ENCODE data around the gene APEX2. TPM values are rescaled to one million over a fixed set of nuclear protein-coding genes. Genes with fewer than 3 reads are reported as not detected.
"Not testable (repeated sequence)": the region's sequence is repeated elsewhere in the genome, so short reads cannot be mapped to it uniquely, and the experiment has no call there.

The APEX2 gene
- total RNA-seq: 10 to 100 TPM in 1 of 2 donors, 1 to 10 TPM in 1; 8.5 to 10.5 TPM
- long read RNA-seq, donor 1, partial matches to known transcripts: 0 of 3 reads
- long read RNA-seq, donor 1, other reads (novel, unspliced or antisense): 0 of 3 reads
- long read RNA-seq, donor 2, transcript APEX2-201 (6 exons, 3,245 nt): major isoform, 17 of 21 reads
- long read RNA-seq, donor 2, partial matches to known transcripts: 3 of 21 reads
- long read RNA-seq, donor 2, other reads (novel, unspliced or antisense): 0 of 21 reads

- DNase-seq (ENCODE audit: low spot score): peak; percentile 97
- intact Hi-C loops (cut with DNase I): no loop called here
Measured at GRCh38 chrX:54999717-55000598, at the start of gene APEX2. Gene APEX2, plus strand, starts transcription at chrX:55000363. Its CDS starts 60 bp downstream, at chrX:55000423.

GRCh38 chrX:54950730-54951375, 49.3 kb upstream of the APEX2 start:
- intact Hi-C loops (cut with DNase I): no loop called here
- no peak for DNase-seq (ENCODE audit: low spot score)

GRCh38 chrX:54961750-54962149, 38.4 kb upstream of the APEX2 start:
- no peak for DNase-seq (ENCODE audit: low spot score)
- intact Hi-C loops (cut with DNase I): no loop called here

- intact Hi-C loops (cut with DNase I): no loop called here
- no peak for DNase-seq (ENCODE audit: low spot score)
Measured at GRCh38 chrX:54964766-54965497, 35.2 kb upstream of the APEX2 start.

- no peak for DNase-seq (ENCODE audit: low spot score)
- intact Hi-C loops (cut with DNase I): no loop called here
Measured at GRCh38 chrX:54977387-54977786, 22.8 kb upstream of the APEX2 start.

- intact Hi-C loops (cut with DNase I): no loop called here
- no peak for DNase-seq (ENCODE audit: low spot score)
Measured at GRCh38 chrX:54978448-54978847, 21.7 kb upstream of the APEX2 start.

- no peak for DNase-seq (ENCODE audit: low spot score)
- intact Hi-C loops (cut with DNase I): no loop called here
Measured at GRCh38 chrX:54979432-54979831, 20.7 kb upstream of the APEX2 start.

- no peak for DNase-seq (ENCODE audit: low spot score)
- intact Hi-C loops (cut with DNase I): no loop called here
Measured at GRCh38 chrX:54980334-54980733, 19.8 kb upstream of the APEX2 start.

- DNase-seq (ENCODE audit: low spot score); intact Hi-C loops (cut with DNase I): not testable (repeated sequence)
Measured at GRCh38 chrX:54983306-54983705, 16.9 kb upstream of the APEX2 start.

GRCh38 chrX:54991706-54992105, 8.5 kb upstream of the APEX2 start:
- no peak for DNase-seq (ENCODE audit: low spot score)

GRCh38 chrX:54992911-54993622, 7.1 kb upstream of the APEX2 start:
- intact Hi-C loops (cut with DNase I): no loop called here
- no peak for DNase-seq (ENCODE audit: low spot score)

More at GRCh38 chrX:54991706-54992105, 8.5 kb upstream of the APEX2 start:
- intact Hi-C loops (cut with DNase I): no loop called here

GRCh38 chrX:54994099-54994498, 6.1 kb upstream of the APEX2 start, which contains the start of gene PFKFB1:
Gene PFKFB1, minus strand, starts transcription at chrX:54994188. Its CDS starts 181 bp downstream, at chrX:54994007.
- no peak for DNase-seq (ENCODE audit: low spot score)
- intact Hi-C loops (cut with DNase I): no loop called here

- intact Hi-C loops (cut with DNase I): no loop called here
- DNase-seq (ENCODE audit: low spot score): no peak
Measured at GRCh38 chrX:54994668-54995351, 5.4 kb upstream of the APEX2 start.

- intact Hi-C loops (cut with DNase I): no loop called here
- DNase-seq (ENCODE audit: low spot score): no peak
Measured at GRCh38 chrX:54995621-54996020, 4.5 kb upstream of the APEX2 start.

- DNase-seq (ENCODE audit: low spot score): no peak
- intact Hi-C loops (cut with DNase I): no loop called here
Measured at GRCh38 chrX:55004231-55004630, 4.1 kb downstream of the APEX2 start.

GRCh38 chrX:55005256-55005655, 5.1 kb downstream of the APEX2 start:
- no peak for DNase-seq (ENCODE audit: low spot score)

GRCh38 chrX:55006827-55007621, 6.9 kb downstream of the APEX2 start:
- no peak for DNase-seq (ENCODE audit: low spot score)
- intact Hi-C loops (cut with DNase I): no loop called here

More at GRCh38 chrX:55005256-55005655, 5.1 kb downstream of the APEX2 start:
- intact Hi-C loops (cut with DNase I): no loop called here
